ENCODE measurements around the gene C8B. TPM values are rescaled to one million over a fixed set of nuclear protein-coding genes. Genes with fewer than 3 reads are reported as not detected.

Gene C8B
- total RNA-seq, 1 experiment from 2014 or later: not detected

- H3K4me3 Mint-ChIP-seq (ENCODE audit: low read depth, unreplicated experiment): no peak overlapping the region
- H3K36me3 Mint-ChIP-seq (ENCODE audit: insufficient read depth, unreplicated experiment): no peaks in the 10 kb centered on the region
- TF ChIP-seq CTCF (IDR thresholded peaks at IDR 0.05; ENCODE audit: unreplicated experiment): no peak
- no peaks in the 10 kb centered on the region for H3K4me1 Mint-ChIP-seq (ENCODE audit: low read depth, unreplicated experiment)
- CTCF ChIA-PET: no interaction called here
- no peaks in the 10 kb centered on the region for H3K27me3 Mint-ChIP-seq (ENCODE audit: unreplicated experiment)
- H3K27ac Mint-ChIP-seq (ENCODE audit: unreplicated experiment): no peak overlapping the region
- no TSS peak for BruUV-seq (replicated peaks)
- peaks cover 3% of the 10 kb centered on the region for H3K9me3 Mint-ChIP-seq (ENCODE audit: low read depth, unreplicated experiment)
- DNase-seq: no peak
- intact Hi-C loops (cut with micrococcal nuclease; ENCODE audit: unreplicated experiment): no loop called here
Measured at GRCh38 chr1:56995414-56996100, 29.7 kb upstream of the C8B start.

- peaks cover 3% of the 10 kb centered on the region for H3K9me3 Mint-ChIP-seq (ENCODE audit: low read depth, unreplicated experiment)
- BruUV-seq (replicated peaks): no TSS peak
Measured at GRCh38 chr1:56993475-56993874, 27.7 kb upstream of the C8B start.

GRCh38 chr1:56992318-56993125, 26.7 kb upstream of the C8B start:
- Mint-ChIP-seq H3K27me3 (ENCODE audit: unreplicated experiment) (no peaks in the 10 kb centered on the region), H3K36me3 (ENCODE audit: insufficient read depth, unreplicated experiment) (no peaks in the 10 kb centered on the region), H3K9me3 (ENCODE audit: low read depth, unreplicated experiment) (peaks cover 3% of the 10 kb centered on the region), H3K4me3 (ENCODE audit: low read depth, unreplicated experiment) (no peak overlapping the region), H3K27ac (ENCODE audit: unreplicated experiment) (no peak overlapping the region), H3K4me1 (ENCODE audit: low read depth, unreplicated experiment) (no peaks in the 10 kb centered on the region)
- CTCF ChIA-PET: no interaction called here
- intact Hi-C loops (cut with micrococcal nuclease; ENCODE audit: unreplicated experiment): no loop called here
- no peak for TF ChIP-seq CTCF (IDR thresholded peaks at IDR 0.05; ENCODE audit: unreplicated experiment)
- no TSS peak for BruUV-seq (replicated peaks)
- DNase-seq: no peak

More at GRCh38 chr1:56993475-56993874, 27.7 kb upstream of the C8B start:
- no peak overlapping the region for H3K4me3 Mint-ChIP-seq (ENCODE audit: low read depth, unreplicated experiment)
- DNase-seq: no peak
- intact Hi-C loops (cut with micrococcal nuclease; ENCODE audit: unreplicated experiment): no loop called here
- no peaks in the 10 kb centered on the region for H3K4me1 Mint-ChIP-seq (ENCODE audit: low read depth, unreplicated experiment)
- H3K27me3 Mint-ChIP-seq (ENCODE audit: unreplicated experiment): no peaks in the 10 kb centered on the region
- no peak for TF ChIP-seq CTCF (IDR thresholded peaks at IDR 0.05; ENCODE audit: unreplicated experiment)
- CTCF ChIA-PET: no interaction called here
- no peak overlapping the region for H3K27ac Mint-ChIP-seq (ENCODE audit: unreplicated experiment)
- H3K36me3 Mint-ChIP-seq (ENCODE audit: insufficient read depth, unreplicated experiment): no peaks in the 10 kb centered on the region

GRCh38 chr1:56991576-56991975, 25.8 kb upstream of the C8B start:
- no peak for TF ChIP-seq CTCF (IDR thresholded peaks at IDR 0.05; ENCODE audit: unreplicated experiment)
- no peak for DNase-seq
- H3K27me3 Mint-ChIP-seq (ENCODE audit: unreplicated experiment): no peaks in the 10 kb centered on the region
- intact Hi-C loops (cut with micrococcal nuclease; ENCODE audit: unreplicated experiment): no loop called here
- H3K4me1 Mint-ChIP-seq (ENCODE audit: low read depth, unreplicated experiment): no peaks in the 10 kb centered on the region
- no peak overlapping the region for H3K27ac Mint-ChIP-seq (ENCODE audit: unreplicated experiment)
- no peak overlapping the region for H3K4me3 Mint-ChIP-seq (ENCODE audit: low read depth, unreplicated experiment)
- CTCF ChIA-PET: interaction anchor here (1.2 kb wide), 1 partner anchor 11 kb away, joined by 3 read pairs; no protein-coding TSS in a partner anchor
- peaks cover 3% of the 10 kb centered on the region for H3K9me3 Mint-ChIP-seq (ENCODE audit: low read depth, unreplicated experiment)
- BruUV-seq (replicated peaks): no TSS peak
- H3K36me3 Mint-ChIP-seq (ENCODE audit: insufficient read depth, unreplicated experiment): no peaks in the 10 kb centered on the region

All from Calu3 (cell line).